Brain microvascular endothelial cell (primary cell): Measurements from ENCODE around the gene UBP1.
A peak's percentile ranks its signal among the peaks of the same experiment; 100 is the strongest.
"Not testable (repeated sequence)": the region's sequence is repeated elsewhere in the genome, so short reads cannot be mapped to it uniquely, and the experiment has no call there.

Experiments
- DNase-seq: peaks from one replicate; pipeline ENCODE4 v3.0.0-alpha.2; 2020
- H3K27ac ChIP-seq: fragments of 250-450 bp; sonication (Bioruptor Pico); 2 replicates; pipeline ENCODE4 v1.5.1; 2020; ENCODE audit warnings: mild to moderate bottlenecking, moderate library complexity
- H3K27me3 ChIP-seq: fragments of 250-450 bp; sonication (Bioruptor Pico); replicated peaks from 2 replicates; pipeline ENCODE4 v1.5.1; 2020; ENCODE audit warnings: mild to moderate bottlenecking
- H3K36me3 ChIP-seq: fragments of 250-450 bp; sonication (Bioruptor Pico); replicated peaks from 2 replicates; pipeline ENCODE4 v1.5.1; 2020; ENCODE audit warnings: mild to moderate bottlenecking
- H3K4me3 ChIP-seq: 2 replicates; pipeline ENCODE4 v1.5.1; 2011; ENCODE audit warnings: low read depth, mild to moderate bottlenecking, control low read depth, low read length, moderate library complexity
- in situ Hi-C: cut with HindIII; loops from 2 replicates; pipeline ENCODE4 v1.10.0; 2017; ENCODE audit warnings: low sequenced_read_pairs, low pct_ligation_motif_present
- TF ChIP-seq, protein P1 (sequence below): IDR thresholded peaks from 2 replicates; pipeline ENCODE4 v1.5.1; 2011; ENCODE audit warnings: low read depth, mild to moderate bottlenecking, moderate library complexity, low read length, control low read depth, inconsistent platforms; ENCODE audit errors: missing control alignments

UBP1 gene

DNA sequence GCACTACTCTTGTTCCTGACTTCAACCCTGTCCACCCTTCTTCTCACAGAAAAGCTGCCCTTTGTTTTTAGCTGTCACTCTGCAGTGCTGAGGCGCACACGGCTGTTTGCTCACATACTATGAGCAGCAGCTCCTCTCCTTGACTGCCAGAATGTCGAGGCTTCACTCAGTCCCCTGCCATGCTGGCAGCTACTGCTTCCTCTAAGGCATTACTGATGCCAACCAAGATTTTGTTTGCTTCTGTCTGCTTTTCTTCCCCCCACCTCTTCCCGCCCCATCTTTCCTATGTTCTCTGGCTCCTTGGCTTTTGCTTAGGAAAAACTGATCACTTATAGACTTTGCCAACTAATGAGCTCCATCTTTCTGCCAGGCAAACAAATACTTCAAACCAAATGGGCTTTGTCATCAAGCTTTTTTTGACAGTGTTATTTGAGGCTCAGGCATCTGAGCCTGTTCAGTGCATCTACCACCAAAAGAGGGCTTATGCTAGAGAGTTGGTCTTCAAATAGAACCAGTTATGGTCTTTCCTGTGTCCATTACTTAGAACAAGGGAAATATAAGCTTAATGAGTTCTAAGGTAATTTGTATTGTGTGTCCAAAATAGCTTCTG is 81.9 kb downstream of the UBP1 start:
- H3K27me3 ChIP-seq: no peaks in the 10 kb centered on the region
- TF ChIP-seq, protein P1, sequence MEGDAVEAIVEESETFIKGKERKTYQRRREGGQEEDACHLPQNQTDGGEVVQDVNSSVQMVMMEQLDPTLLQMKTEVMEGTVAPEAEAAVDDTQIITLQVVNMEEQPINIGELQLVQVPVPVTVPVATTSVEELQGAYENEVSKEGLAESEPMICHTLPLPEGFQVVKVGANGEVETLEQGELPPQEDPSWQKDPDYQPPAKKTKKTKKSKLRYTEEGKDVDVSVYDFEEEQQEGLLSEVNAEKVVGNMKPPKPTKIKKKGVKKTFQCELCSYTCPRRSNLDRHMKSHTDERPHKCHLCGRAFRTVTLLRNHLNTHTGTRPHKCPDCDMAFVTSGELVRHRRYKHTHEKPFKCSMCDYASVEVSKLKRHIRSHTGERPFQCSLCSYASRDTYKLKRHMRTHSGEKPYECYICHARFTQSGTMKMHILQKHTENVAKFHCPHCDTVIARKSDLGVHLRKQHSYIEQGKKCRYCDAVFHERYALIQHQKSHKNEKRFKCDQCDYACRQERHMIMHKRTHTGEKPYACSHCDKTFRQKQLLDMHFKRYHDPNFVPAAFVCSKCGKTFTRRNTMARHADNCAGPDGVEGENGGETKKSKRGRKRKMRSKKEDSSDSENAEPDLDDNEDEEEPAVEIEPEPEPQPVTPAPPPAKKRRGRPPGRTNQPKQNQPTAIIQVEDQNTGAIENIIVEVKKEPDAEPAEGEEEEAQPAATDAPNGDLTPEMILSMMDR: no peak
- no peak overlapping the region for H3K27ac ChIP-seq
- H3K4me3 ChIP-seq: no peak overlapping the region
- in situ Hi-C loops: no loop called here
- no peak for DNase-seq
- peaks cover 2% of the 10 kb centered on the region for H3K36me3 ChIP-seq

DNA sequence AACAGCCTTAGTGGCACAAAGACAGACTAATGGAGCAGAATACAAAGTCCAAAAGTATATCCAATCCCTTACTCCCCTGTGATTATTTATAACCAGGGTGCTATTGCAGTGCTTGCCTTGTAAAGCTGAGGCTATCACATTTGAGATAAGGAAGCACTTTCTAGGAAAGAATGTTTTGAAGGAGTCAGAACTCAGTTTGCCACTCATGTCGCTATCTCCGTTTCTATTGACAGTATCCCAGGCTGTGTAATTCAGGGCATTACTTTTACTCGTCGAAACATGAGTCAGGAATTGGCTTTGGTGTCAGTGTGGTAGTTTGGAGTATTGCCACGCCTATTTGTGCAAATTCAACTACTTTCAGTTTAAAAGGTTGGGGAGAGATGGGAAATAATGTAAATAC is 84.6 kb downstream of the UBP1 start:
- DNase-seq: peak; percentile 74
- Histone ChIP-seq H3K27ac (no peak overlapping the region), H3K36me3 (no peaks in the 10 kb centered on the region), H3K4me3 (no peak overlapping the region), H3K27me3 (no peaks in the 10 kb centered on the region)
- TF ChIP-seq, protein P1: no peak
- in situ Hi-C loops: no loop called here

DNA sequence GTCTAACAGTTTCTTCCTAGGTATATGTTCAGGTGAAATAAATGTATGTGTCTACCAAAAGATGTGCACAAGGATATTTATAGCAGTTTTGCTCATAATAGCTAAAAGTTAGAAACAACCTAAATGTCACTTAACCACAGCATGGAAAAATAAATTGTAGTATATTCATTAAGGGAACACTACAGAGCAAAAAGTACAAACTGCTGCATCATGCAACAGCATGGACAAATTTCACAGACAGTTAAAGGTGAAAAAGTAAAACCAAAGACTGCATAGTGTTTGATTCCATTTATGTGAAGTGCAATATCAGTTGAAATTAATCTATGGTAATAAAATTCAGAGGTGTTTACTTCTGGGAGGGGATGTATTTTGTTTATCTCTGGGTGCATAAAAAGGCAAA is 100.4 kb downstream of the UBP1 start:
- in situ Hi-C loops: no loop called here
- DNase-seq: no peak
- TF ChIP-seq, protein P1: no peak
- Histone ChIP-seq H3K4me3 (no peak overlapping the region), H3K27me3 (no peaks in the 10 kb centered on the region), H3K27ac (no peak overlapping the region), H3K36me3 (no peaks in the 10 kb centered on the region)

DNA sequence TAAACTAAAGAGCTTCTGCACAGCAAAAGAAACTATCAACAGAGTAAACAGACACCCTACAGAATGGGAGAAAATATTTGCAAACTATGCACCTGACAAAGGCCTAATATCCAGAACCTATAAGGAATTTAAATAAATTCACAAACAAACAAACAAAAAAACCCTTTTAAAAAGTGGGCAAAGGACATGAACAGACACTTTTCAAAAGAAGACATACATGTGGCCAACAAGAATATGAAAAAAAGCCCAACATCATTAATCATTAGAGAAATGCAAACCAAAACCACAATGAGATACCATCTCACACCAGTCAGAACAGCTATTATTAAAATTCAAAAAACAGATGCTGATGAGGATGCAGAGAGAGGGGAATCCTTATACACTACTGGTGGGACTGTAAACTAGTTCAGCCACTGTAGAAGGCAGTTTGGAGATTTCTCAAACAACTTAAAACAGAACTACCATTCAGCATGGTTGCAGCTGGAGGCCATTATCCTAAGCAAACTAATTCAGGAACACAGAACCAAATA is 101.2 kb downstream of the UBP1 start:
- DNase-seq, H3K27me3 ChIP-seq, in situ Hi-C loops, H3K4me3 ChIP-seq, H3K27ac ChIP-seq, H3K36me3 ChIP-seq: not testable (repeated sequence)
